Stomach (tissue), 9 donors: ENCODE measurements around the gene THY1. TPM values are rescaled to one million over a fixed set of nuclear protein-coding genes. Genes with fewer than 3 reads are reported as not detected.
A peak's percentile ranks its signal among the peaks of the same experiment; 100 is the strongest.

ENCODE experiments used
- DNase-seq, 2 donors: peaks; one replicate each; pipeline versions ENCODE4 v3.0.0 to v3.0.0-alpha.2; 2013 to 2019
- H3K27ac ChIP-seq, 5 donors: fragments of 200-600 bp in 4 of 5; sonication (generic) in 4 of 5; one replicate each; pipeline ENCODE4 v1.5.1; 2013 to 2019; ENCODE audit warnings: mild to moderate bottlenecking in 1 of 5, moderate library complexity in 1 of 5
- H3K27me3 ChIP-seq, 3 donors: fragments of 200-600 bp; sonication (generic); one replicate each; pipeline ENCODE4 v1.5.1; 2017 to 2019; ENCODE audit warnings: mixed run types in 1 of 3
- H3K36me3 ChIP-seq, 4 donors: fragments of 200-600 bp; sonication (generic); 1 replicate in 3 of 4; 2 replicates in 1 of 4; pipeline ENCODE4 v1.5.1; 2016 to 2019
- H3K4me1 ChIP-seq, 4 donors: fragments of 200-600 bp; sonication (generic); one replicate each; pipeline ENCODE4 v1.5.1; 2016 to 2019
- H3K4me3 ChIP-seq, 4 donors: fragments of 200-600 bp; sonication (generic) in 3 of 4; one replicate each; pipeline ENCODE4 v1.5.1; 2016 to 2019; ENCODE audit warnings: mild to moderate bottlenecking in 1 of 4
- H3K9me3 ChIP-seq, 4 donors: fragments of 200-600 bp; sonication (generic); one replicate each; pipeline ENCODE4 v1.5.1; 2016 to 2019
- EP300 ChIP-seq: sonication (generic); formaldehyde crosslinking; IDR thresholded peaks from one replicate; pipeline ENCODE4 v1.6.1; 2017; ENCODE audit warnings: antibody characterized with exemption
- POLR2A ChIP-seq, 4 donors: fragments of 450-650 bp; IDR thresholded peaks; one replicate each; pipeline ENCODE4 v1.6.1; 2016; ENCODE audit warnings: antibody characterized with exemption in 4 of 4, control low read depth in 2 of 4, mild to moderate bottlenecking in 1 of 4, moderate library complexity in 1 of 4
- POLR2AphosphoS5 ChIP-seq, 3 donors: sonication (generic); formaldehyde crosslinking; IDR thresholded peaks; one replicate each; pipeline ENCODE4 v1.6.1; 2016; ENCODE audit warnings: antibody characterized with exemption in 3 of 3
- WGBS, 5 donors: extraction: QIAGEN DNeasy Blood & Tissue Kit in 3 of 5; methylation state at CpG; one replicate each; pipeline versions ENCODE4 v1.1.5 to v1.1.7; 2013 to 2018; 5-methylcytosine and 5-hydroxymethylcytosine counted together
- intact Hi-C: fragments of 100-400 bp; cut with DNase I; formaldehyde crosslinking; loops from one replicate; pipeline ENCODE4 v1.15.1; 2023; ENCODE audit warnings: low total_unique reads
- polyA plus RNA-seq, 3 donors: library from polyadenylated mRNA; stranded (reverse); fragments of 200-250 nt; gene quantifications; one replicate each; pipeline ENCODE4 v1.2.3, GENCODE V29; 2013
- total RNA-seq, 5 donors: library from RNA; depleted of rRNA; stranded (reverse); fragments of >200 nt; gene quantifications; one replicate each; pipeline versions ENCODE4 v1.1.0 to v1.2.3, GENCODE V29; 2014 to 2016
- TF ChIP-seq, protein P1 (sequence below), 7 experiments: fragments of 450-650 bp in 4 of 7; fragments of 200-600 bp in 3 of 7; sonication (generic) in 3 of 7; IDR thresholded peaks; one replicate each; pipeline ENCODE4 v1.5.1; 2016 to 2019; ENCODE audit warnings: antibody characterized with exemption in 7 of 7, control low read depth in 2 of 7, mild to moderate bottlenecking in 1 of 7
- donor health status: healthy with polysubstance abuse.
- donor health status: Bipolar disorder and iron deficiency.
- donor health status: healthy.

THY1 gene
- total and polyA plus RNA-seq, 8 donors: 1.2 to 13.7 (median 7.9) TPM

DNA sequence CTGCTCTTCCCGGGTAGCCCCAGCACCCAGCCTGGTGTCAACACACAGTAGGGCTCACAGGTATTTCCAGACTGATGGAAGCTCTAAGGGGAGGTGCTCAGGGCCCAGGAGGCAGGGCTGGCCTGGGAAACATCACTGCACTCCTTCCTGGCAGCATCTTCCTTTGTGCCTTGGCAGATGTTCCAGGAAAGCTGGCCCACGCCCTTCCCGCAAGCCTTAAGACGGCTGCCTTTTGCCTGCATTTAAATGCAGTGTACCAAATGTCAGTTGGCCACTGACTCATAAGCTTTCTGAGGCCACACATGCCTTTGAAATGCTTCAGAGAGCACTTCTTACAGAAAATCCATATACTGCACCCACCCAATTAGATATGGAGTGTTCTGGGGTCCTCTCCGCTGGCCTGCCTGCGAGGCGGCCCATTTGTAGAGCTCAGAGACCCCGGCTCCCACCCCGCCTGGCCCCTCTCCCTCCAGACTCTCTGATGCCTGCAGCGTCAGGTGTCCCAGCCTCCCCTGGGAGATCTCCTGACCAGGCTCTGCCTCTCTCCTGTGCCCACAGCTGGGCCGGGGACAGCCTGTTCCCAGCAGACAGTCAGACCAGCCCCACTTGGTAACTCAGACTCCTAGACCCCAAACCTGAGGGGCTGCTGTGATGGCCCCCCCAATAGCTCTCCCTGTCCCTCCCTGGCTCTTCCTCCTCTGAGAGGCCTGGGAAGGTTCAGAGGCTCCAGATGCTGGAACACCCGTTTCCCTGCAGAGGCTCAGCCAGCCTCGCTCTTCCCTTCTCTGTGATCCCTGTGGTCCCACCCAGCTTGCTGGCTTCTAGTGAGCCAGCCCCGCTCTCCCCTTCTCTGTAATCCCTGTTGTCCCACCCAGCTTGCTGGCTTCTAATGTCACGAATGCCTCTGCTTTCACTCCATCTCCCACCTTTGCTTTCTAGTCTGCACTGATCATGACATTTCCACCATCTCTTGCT, 47.6 kb upstream of the THY1 start:
- Histone ChIP-seq H3K9me3 (peaks cover 0 to 19% (median 8%) of the 10 kb centered on the region in 4 donors), H3K27ac (peak overlapping the region in 2 of 5 donors; percentile 6 to 66), H3K4me3 (no peak overlapping the region), H3K27me3 (peaks cover 0 to 5% (median 0%) of the 10 kb centered on the region in 3 donors), H3K36me3 (no peaks in the 10 kb centered on the region), H3K4me1 (peaks cover 0 to 10% (median 4%) of the 10 kb centered on the region in 4 donors)
- peak in 1 of 2 donors; percentile 62 for DNase-seq
- peak in 1 of 3 donors; percentile 71 for TF ChIP-seq POLR2AphosphoS5 (IDR thresholded peaks at IDR 0.05)
- TF ChIP-seq POLR2A (IDR thresholded peaks at IDR 0.05): no peak
- TF ChIP-seq, protein P1, sequence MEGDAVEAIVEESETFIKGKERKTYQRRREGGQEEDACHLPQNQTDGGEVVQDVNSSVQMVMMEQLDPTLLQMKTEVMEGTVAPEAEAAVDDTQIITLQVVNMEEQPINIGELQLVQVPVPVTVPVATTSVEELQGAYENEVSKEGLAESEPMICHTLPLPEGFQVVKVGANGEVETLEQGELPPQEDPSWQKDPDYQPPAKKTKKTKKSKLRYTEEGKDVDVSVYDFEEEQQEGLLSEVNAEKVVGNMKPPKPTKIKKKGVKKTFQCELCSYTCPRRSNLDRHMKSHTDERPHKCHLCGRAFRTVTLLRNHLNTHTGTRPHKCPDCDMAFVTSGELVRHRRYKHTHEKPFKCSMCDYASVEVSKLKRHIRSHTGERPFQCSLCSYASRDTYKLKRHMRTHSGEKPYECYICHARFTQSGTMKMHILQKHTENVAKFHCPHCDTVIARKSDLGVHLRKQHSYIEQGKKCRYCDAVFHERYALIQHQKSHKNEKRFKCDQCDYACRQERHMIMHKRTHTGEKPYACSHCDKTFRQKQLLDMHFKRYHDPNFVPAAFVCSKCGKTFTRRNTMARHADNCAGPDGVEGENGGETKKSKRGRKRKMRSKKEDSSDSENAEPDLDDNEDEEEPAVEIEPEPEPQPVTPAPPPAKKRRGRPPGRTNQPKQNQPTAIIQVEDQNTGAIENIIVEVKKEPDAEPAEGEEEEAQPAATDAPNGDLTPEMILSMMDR (IDR thresholded peaks at IDR 0.05): no peak
- peak; percentile 64 for TF ChIP-seq EP300
- intact Hi-C loops: loop anchor here (10.0 kb wide), 2 partner anchors 86 to 116 kb away; partner anchors contain the start of gene USP2
- 69 to 78% (median 74%) methylated on average over 13 to 15 of the region's 15 CpGs for WGBS, 5 donors

DNA sequence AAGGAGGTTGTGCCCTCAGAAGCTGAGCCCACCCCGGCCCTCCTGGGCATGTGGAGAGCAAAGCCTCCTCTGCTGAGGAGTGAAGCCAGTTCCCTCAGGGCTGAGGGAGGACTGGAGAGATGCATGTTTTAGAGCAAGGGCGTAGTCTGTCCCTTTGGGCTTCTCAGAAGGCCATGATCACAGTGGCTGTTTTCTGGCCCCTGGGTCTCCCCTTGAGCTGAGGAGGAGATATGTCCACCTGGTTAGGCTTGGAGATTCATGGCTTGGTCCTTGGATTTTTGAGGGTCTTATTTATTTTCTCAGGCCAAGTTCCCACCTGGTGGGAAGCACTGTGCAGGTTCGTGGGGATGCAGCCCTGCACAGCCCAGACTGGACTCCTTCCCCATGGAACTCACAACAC, 46.5 kb upstream of the THY1 start:
- Histone ChIP-seq H3K27ac (no peak overlapping the region), H3K9me3 (peaks cover 0 to 23% (median 8%) of the 10 kb centered on the region in 4 donors), H3K4me1 (peaks cover 0 to 6% (median under 1%) of the 10 kb centered on the region in 4 donors), H3K27me3 (peaks cover 0 to 5% (median 0%) of the 10 kb centered on the region in 3 donors), H3K4me3 (no peak overlapping the region), H3K36me3 (no peaks in the 10 kb centered on the region)
- intact Hi-C loops: no loop called here
- WGBS, 5 donors: 65 to 86% (median 74%) methylated on average over 2 to 3 of the region's 3 CpGs
- TF ChIP-seq EP300 (no peak), POLR2AphosphoS5 (IDR thresholded peaks at IDR 0.05) (no peak), POLR2A (IDR thresholded peaks at IDR 0.05) (no peak)
- TF ChIP-seq, protein P1 (IDR thresholded peaks at IDR 0.05): no peak
- DNase-seq: no peak

DNA sequence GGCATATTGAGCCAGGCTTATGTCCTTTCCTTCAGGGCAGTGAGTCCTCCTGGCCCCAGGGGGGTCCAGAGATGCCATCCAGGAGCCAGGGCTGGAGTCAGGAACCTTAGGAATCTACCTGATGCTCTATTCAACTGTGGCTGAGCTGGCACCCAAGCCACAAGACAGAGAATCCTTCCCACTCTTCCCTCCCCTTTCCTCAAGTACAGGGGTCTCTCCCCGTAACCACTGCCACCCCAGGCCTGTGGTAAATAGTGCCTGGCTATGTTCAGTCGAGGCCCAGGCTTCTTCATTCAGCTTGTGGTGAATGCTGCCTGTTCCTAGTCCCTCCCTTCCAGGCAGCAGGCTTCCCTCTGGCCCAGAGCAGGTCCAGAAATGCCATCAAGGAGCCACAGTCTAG, 45.5 kb upstream of the THY1 start:
- Histone ChIP-seq H3K9me3 (peaks cover 0 to 25% (median 8%) of the 10 kb centered on the region in 4 donors), H3K36me3 (no peaks in the 10 kb centered on the region), H3K27me3 (peaks cover 0 to 5% (median 0%) of the 10 kb centered on the region in 3 donors), H3K4me1 (peaks cover 0 to 6% (median 0%) of the 10 kb centered on the region in 4 donors), H3K4me3 (no peak overlapping the region), H3K27ac (no peak overlapping the region)
- DNase-seq: no peak
- 44 to 65% (median 55%) methylated on average over 2 of the region's 2 CpGs for WGBS, 5 donors
- intact Hi-C loops: no loop called here
- TF ChIP-seq POLR2AphosphoS5 (IDR thresholded peaks at IDR 0.05) (no peak), EP300 (no peak), POLR2A (IDR thresholded peaks at IDR 0.05) (no peak)
- TF ChIP-seq, protein P1 (IDR thresholded peaks at IDR 0.05): no peak

DNA sequence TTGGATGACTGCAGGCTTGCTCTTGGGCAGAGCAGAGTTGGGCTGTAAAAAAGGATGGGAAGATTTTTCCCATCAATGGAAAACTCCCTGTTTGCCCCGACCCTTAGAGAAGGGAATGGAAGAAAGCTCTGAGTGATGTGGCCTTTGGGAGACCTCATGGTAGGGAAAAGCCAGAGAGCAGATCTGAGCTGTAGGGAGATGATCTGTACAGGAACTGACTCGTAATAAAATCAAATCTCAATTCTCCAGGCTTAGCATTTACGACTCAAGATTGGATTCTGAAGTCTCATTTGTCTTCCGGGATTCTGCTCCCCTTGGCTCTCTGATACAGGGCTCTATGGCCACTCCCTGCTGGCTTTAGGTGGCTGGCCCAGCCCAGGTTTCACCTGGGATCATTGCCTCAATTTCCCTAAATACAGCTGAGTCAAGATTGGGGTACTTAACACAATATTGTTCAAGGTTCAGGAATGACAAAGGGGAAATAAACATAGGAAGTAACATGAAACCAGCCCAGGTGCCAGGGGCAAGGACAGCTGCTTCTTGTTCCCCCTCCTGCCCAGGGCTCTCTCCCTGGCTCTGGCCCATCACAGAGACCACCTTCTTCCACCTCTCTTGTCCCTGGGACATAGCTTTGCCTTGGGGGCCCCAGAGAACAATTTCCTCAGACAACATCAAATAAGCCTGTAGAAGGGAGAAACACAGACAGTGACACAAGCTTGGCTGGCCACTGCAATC, 38.4 kb upstream of the THY1 start:
- intact Hi-C loops: no loop called here
- Histone ChIP-seq H3K9me3 (peaks cover 0 to 13% (median 0%) of the 10 kb centered on the region in 4 donors), H3K27ac (no peak overlapping the region), H3K36me3 (no peaks in the 10 kb centered on the region), H3K4me3 (no peak overlapping the region), H3K4me1 (peaks cover 0 to 11% (median 5%) of the 10 kb centered on the region in 4 donors), H3K27me3 (no peaks in the 10 kb centered on the region)
- WGBS, 5 donors: 41 to 50% (median 48%) methylated on average over 4 of the region's 4 CpGs
- DNase-seq: no peak
- TF ChIP-seq EP300 (no peak), POLR2A (IDR thresholded peaks at IDR 0.05) (no peak), POLR2AphosphoS5 (IDR thresholded peaks at IDR 0.05) (no peak)
- TF ChIP-seq, protein P1 (IDR thresholded peaks at IDR 0.05): no peak
